GM18505 (cell line): Measurements from ENCODE around the gene GAPDHS.

Experiments
- ATAC-seq: cut with Tn5 transposase; IDR thresholded peaks from one replicate; pipeline ENCODE4 v1.9.1; 2021; ENCODE audit not compliant: unreplicated experiment
- POLR2A ChIP-seq: IDR thresholded peaks from 4 replicates; pipeline ENCODE4 v1.6.1; 2011; ENCODE audit warnings: borderline replicate concordance; ENCODE audit not compliant: insufficient read depth, insufficient read length; ENCODE audit errors: extremely low read depth

Gene GAPDHS

GRCh38 chr19:35500611-35501010 is 32.6 kb upstream of the GAPDHS start:
- ATAC-seq, result no peak
- no peak for TF ChIP-seq POLR2A

- TF ChIP-seq POLR2A, result no peak
- no peak for ATAC-seq
Observed at GRCh38 chr19:35501684-35502083, 31.6 kb upstream of the GAPDHS start.

DNA sequence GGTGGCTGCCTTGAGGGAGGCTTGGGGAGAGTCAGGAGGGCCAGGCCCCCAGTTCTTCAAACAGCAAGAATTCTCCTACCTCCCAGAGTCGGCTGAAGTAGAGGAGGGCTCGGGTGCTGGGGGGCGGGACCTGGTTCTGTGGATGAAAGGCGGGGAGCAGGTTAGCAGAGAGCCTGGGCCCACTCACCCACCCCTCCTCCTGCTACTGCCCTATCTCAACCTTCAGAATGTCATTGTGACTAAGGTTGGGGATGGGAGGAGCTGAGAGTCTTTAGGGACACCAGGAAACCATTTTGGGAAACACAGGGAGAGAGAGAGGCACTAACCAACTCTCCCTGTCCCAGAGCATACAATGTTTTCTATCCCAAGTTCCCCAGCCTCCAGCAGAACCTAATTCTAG is 30.5 kb upstream of the GAPDHS start:
- no peak for ATAC-seq
- no peak for TF ChIP-seq POLR2A

DNA sequence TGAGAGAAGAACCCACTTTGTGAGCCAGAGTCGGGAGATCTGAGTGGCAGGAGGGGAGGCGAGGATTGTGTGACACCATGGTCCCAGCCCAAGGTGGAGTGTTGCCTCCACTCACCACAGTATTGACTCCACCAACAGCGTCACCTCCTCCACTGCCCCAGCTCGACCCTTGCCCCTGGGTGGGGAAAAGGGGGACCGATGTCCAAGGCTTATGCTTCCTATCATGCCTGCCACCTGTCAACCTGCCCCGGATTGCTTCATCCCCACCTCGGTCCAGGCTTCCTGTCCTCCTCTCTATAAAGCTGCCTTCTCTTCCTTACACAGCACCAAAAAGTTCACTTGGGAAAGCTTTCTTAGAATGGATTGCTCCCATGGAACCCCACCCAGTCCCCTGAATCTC is 27.2 kb upstream of the GAPDHS start:
- no peak for ATAC-seq
- no peak for TF ChIP-seq POLR2A

- no peak for ATAC-seq
- TF ChIP-seq POLR2A, result no peak
Observed at GRCh38 chr19:35507561-35507960, 25.7 kb upstream of the GAPDHS start.

- ATAC-seq, result no peak
- no peak for TF ChIP-seq POLR2A
Observed at GRCh38 chr19:35508129-35508528, 25.1 kb upstream of the GAPDHS start.

- peak; percentile 37 for TF ChIP-seq POLR2A
- ATAC-seq, result peak; percentile 51
Observed at GRCh38 chr19:35509018-35509652, 24.1 kb upstream of the GAPDHS start.

DNA sequence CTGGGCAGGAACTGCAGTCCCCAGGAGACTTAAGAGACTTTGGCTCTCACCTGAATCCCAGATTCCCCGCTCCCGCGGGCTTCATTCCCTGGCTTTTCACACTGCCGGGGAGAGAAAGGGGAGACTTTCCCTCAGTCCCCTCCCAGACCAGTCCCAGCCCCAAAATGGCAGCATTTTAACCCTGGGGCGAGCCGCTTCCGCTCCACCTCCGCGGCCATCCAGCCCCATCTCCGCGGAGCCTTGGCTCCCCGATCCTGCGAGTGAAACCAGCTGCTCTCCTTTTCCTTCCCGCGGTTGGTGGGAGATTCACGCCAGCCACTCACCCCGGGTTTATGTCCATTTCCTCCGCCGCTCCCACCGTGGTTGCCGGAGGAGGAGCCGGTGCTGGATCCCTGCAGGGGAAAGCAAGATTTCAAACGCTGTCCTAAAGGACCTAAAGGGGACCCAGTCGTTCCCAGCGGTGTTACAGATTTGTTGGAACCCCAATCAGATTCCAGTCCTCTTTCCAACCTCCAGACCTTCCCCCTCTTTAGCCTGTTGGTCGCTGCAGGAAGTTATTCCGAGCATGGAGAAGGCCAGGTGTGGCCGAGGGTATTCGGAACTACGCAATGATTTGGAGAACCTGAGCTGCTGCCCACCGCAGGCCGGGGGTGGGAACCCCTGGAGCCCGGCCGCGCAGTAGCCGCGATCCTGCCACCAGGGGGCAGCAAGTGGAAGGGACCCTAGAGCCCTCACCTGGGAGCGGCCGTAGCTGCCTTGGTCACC is 23.2 kb upstream of the GAPDHS start:
- peak; percentile 44 for TF ChIP-seq POLR2A
- ATAC-seq, result no peak

DNA sequence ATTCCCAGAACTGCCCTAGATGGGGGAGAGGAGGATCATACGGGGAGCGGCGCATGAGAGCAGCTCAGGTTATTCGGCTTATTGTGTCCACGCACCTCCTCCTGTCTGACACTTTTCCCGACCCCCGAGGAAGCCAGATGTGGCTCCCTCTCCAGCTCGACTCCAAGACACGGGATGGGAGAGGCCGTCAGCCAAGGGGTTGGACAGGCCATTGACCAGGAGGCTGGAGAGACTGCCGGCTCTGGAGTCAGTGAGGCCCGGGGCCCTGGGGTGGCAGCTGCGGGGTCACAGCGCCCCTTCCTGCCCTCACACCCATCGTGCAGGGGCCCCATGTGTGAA is 22.7 kb upstream of the GAPDHS start:
- ATAC-seq, result no peak
- TF ChIP-seq POLR2A, result no peak

- ATAC-seq, result no peak
- no peak for TF ChIP-seq POLR2A
Observed at GRCh38 chr19:35511337-35511736, 21.9 kb upstream of the GAPDHS start.

DNA sequence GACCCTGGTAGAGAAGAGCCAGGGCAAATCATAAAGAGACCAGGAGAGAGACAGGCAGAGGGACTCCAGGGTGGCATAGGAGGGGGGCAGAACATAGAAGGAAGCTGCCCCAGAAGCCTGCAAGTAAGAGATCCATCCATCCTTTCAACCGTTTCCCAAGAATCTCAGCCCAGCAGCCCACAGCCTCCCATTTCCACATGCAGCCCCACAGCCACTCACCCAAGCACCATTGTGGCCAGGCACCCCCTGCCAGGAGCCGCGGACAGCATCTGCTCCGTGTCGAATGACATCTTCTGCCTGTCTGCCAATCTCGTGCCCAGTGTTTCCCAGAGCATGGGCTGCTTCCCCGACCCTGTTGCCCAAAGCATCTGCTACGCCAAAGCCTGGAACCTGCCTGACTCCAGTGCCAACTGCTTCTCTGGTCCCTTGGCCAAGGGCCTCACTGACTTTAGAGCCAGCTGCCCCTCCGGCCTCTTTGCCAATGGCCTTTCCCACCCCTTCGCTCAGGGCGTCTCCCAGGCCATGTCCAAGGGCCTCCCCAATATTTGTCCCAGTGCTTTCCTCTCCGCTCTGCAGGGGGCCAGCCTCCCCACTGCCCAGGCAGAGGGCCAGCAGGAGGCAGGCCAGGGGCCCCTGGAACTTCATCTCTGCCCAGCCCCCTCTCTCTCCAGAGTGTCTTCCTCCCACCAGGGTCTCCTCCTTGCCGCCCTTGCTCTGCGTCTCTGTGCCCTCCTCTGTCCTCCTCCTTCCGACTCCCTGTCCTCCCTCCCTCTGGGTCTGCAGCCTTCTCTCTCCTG is 20.2 kb upstream of the GAPDHS start:
- ATAC-seq, result no peak
- TF ChIP-seq POLR2A, result no peak

- ATAC-seq, result no peak
- no peak for TF ChIP-seq POLR2A
Observed at GRCh38 chr19:35513628-35514281, 19.5 kb upstream of the GAPDHS start, which contains the start of gene DMKN. TSS of gene DMKN (minus strand) at chr19:35513649. CDS start at chr19:35513475, 174 bp downstream.

- no peak for TF ChIP-seq POLR2A
- ATAC-seq, result no peak
Observed at GRCh38 chr19:35514282-35514809, 18.9 kb upstream of the GAPDHS start.

DNA sequence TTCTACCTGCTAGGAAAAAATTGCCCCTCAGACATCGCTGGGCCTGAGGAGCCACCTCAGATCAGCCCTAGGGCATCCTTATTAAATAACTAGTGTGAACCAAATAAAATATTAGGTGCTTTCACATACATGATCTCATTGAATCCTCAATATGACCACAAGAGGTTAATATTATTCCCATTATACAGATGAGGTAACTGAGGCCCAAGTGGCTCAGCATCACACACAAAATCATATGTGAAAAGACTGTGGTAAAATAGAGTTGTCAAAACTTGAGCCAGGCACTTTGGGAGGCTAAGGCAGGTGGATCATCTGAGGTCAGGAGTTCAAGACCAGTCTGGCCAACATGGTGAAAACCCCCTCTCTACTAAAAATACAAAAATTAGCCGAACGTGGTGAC is 16.9 kb upstream of the GAPDHS start:
- ATAC-seq, result no peak
- TF ChIP-seq POLR2A, result no peak

DNA sequence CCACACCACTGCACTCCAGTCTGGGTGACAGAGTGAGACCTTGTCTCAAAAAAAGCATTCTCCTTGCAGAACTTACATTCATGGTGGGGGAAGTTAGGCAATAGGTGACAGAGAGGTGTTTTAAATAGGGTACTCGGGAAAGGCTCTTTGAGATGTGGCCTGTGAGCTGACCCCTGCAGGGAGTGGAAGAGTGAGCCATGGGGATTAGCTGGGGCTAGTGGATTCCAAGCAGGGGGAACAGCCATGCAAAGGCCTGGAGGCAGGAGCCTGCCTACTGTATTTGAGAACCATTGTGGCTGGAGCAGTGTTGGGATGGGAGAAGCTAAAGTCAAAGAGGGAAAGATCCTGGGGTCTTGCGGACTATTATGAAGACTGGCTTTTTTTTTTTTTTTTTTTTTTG is 15.9 kb upstream of the GAPDHS start:
- no peak for ATAC-seq
- TF ChIP-seq POLR2A, result no peak
